GM19240 (cell line): ENCODE data around the gene CRK.
"Not testable (repeated sequence)": the region's sequence is repeated elsewhere in the genome, so short reads cannot be mapped to it uniquely, and the experiment has no call there.

ENCODE experiments used
- DNase-seq: peaks from one replicate; pipeline ENCODE4 v3.0.0; 2011; ENCODE audit warnings: low spot score; ENCODE audit not compliant: insufficient read length

CRK gene

GRCh38 chr17:1423456-1424135 lies 32.4 kb downstream of the CRK start:
- no peak for DNase-seq

DNA sequence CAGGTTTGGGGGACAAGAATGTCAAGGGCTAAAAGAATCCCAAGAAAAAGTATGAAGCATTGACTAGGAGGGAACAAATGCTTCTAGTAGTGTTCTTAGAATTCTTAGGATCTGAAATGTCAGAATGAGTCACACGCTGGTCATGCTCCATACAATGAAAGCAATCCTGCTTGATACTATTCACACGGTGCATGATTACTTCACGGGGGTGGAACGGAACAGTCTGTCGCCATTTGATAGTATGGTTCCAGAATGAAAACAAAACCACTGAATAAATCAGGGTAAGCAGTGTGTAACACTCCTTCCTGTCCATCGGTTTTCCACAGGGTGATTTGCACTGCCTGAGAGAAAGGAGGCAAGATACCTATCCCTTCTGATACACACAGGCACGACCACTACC lies 33.1 kb downstream of the CRK start:
- no peak for DNase-seq

DNA sequence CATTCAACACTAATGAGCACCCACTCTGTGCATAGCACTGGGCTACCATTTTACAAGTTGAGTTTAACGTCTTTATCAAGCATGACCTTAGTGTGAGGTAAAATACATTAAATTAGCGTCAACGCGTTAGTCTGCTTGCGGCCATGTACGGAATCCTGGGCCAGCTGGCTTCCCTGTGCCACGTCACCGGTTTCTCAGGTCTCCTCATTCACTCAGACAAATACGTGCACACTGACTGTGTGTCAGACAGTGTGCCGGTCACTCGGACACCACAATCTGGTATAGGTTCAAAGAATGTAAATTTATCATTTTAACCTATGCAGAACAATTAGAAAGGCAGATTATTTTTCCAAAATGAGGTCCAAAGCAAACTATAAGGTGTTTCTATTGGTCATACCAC lies 34.6 kb downstream of the CRK start:
- DNase-seq = no peak

DNA sequence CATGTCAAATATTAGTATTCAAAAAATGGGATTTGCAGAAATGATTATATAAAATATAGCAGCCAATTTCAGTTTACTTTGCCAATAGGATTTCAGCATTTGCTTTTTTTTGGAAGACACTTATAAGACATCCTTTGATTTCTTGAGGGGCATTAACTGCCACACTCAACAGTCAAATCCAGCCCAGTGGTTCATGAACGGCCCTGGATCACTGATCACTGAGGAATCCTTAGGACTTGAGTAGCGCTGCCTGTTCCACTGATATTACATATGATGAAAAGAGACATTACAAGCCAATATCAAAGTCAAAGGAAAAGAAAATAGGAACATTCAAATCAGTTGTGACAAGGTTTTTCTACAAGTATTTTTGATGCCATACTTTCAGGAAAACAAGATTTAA lies 35.1 kb downstream of the CRK start:
- DNase-seq = no peak

DNA sequence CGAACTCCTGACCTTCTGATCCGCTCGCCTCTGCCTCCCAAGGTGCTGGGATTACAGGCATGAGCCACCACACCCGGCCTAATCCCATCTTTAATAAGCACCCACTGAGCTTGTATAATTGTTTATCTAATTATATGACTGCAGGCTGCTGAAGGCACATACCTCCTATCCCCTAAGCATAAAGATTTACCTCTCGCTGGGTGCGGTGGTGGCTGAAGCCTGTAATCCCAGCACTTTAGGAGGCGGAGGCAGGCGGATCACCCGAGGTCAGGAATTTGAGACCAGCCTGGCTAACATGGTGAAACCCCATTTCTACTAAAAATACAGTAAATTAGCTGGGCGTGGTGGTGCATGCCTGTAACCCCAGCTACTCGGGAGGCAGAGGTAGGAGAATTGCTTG lies 35.9 kb downstream of the CRK start:
- DNase-seq = no peak

DNA sequence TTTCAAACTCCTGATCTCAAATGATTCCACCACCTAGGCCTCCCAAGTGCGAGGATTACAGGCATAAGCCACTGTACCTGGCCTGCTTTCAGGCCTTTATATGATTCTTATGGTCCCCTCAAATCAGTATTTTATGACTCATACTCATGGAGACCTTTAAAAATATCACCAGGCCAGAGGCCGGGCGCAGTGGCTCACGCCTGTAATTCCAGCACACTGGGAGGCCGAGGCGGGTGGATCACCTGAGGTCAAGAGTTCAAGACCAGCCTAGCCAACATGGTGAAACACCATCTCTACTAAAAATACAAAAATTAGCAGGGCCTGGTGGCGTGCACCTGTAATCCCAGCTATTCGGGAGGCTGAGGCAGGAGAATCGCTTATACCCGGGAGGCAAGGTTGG lies 37.6 kb downstream of the CRK start:
- DNase-seq = not testable (repeated sequence)

DNA sequence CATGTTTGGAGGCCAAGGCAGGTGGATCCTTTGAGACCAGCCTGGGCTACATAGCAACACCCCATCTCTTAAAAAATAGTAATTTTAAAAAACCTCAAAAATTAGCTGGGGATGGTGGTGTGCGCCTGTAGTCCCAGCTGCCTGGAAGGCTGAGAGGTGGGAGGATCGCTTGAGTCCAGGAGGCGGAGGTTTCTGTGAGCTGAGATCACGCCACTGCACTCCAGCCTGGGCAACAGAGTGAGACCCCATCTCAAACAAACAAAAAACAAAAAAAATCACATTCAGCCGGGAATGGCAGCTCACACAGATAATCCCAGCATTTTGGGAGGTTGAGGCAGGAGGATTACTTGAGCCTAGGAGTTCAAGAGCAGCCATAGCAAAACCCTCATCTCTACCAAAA lies 39.6 kb downstream of the CRK start:
- DNase-seq = no peak

- no peak for DNase-seq
Observed at GRCh38 chr17:1414634-1415033, 41.4 kb downstream of the CRK start.

- DNase-seq = no peak
Observed at GRCh38 chr17:1414001-1414574, 41.9 kb downstream of the CRK start.

GRCh38 chr17:1413281-1413791 lies 42.7 kb downstream of the CRK start:
- no peak for DNase-seq

DNA sequence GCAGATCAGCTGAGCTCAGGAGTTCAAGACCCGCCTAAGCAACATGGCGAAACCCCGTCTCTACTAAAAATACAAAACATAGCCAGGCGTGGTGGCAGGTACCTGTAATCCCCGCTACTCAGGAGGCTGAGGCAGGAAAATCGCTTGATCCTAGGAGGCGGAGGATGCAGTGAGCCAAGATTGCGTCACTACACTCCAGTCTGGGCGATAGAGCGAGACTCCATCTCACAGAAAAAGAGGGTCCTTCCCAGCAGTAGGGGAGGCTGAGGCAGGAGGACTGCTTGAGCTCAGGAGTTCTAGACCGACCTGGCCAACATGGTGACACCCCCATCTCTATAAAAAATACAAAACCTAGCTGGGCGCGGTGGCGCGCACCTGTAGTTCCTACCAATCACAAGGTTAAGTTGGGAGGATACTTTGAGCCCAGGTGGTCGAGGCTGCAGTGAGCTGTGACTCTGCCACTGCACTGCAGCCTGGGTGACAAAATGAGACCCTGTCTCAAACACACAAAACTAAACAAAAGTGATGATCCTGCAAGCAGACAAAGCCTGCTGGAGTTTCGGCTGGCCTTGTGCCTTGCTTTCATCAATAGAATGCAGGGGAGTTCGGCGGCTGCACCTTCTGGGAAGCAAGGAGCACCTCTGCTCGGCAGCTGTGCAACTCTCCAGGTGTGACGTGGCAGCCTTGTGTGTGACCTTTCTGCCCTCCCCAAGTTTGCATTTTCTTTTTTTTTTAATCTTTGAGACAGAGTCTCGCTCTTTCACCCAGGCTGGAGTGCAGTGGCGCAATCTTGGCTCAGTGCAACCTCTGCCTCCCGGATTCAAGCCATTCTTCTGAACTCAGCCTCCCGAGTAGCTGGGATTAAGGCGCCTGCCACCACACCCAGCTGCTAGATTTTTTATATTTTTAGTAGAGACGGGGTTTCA lies 43.6 kb downstream of the CRK start:
- DNase-seq = no peak

- DNase-seq = no peak
Observed at GRCh38 chr17:1402262-1402586, 53.8 kb downstream of the CRK start.

DNA sequence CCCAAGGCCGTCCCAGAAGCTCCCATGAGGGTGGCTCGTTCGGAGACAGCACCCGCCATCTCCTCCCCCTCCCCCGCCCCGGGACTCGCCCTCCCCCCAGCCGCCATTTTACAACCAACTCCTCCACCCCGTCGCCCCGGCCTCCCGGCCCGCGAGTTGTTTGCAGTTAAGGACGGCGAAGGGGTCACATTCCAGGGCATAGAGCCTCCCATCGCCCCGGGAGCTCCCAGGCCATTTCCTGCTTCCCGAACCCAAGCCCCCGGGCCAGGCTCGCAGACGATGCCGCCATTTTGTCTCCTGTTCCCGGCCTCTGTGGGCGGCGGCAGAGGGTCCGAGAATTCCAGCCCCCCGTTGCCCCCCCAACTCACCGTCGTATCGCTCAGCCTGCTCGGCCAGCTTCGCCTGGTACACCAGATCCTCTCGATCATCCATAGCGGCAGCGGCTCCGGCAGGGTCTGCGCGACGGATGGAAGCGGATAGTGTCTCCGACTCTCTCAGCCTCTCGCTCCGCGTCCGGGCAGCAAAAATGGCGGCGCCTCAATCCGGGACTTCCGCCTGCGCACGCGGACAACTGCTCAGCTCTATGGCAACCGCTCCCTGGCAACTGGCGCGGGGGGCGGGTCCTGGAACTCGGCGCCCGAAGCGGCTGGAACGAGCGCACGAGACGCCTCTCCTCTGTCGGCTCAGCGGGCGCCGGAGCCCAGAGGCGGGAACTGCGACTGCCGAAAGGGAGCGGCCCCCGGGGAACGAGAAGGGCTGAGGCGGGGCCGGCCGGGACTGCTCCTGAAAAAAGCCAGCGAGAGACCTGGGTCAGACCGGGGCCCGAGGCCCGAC lies 56.1 kb downstream of the CRK start, which contains the start of gene YWHAE:
TSS of gene YWHAE (minus strand) at position 544 of the 834 bp plus-strand sequence. CDS start at position 432, 112 bp downstream.
- peak; percentile 96 for DNase-seq

- peak; percentile 49 for DNase-seq
Observed at GRCh38 chr17:1398931-1399678, 56.9 kb downstream of the CRK start.

DNA sequence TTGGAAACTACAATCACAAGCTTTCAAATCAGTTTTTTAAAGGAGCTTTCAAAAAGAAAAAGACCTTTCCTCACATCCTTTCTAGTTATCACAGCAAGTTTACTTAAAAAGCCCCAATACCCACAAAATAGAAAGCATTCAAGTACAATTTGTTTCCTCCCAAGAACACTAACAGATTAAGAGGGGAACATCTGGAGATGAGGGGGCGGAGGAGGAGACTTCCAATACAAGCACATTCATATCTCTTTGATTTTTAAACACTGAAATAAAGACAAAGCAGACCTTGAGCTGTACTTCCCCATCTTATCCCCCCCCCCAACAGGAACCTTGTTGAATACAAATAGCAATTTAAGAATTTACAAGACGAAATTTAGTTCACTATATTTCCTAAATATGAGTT lies 58.0 kb downstream of the CRK start:
- no peak for DNase-seq

- DNase-seq = not testable (repeated sequence)
Observed at GRCh38 chr17:1395876-1396665, 60.0 kb downstream of the CRK start.

- no peak for DNase-seq
Observed at GRCh38 chr17:1391577-1391976, 64.5 kb downstream of the CRK start.

GRCh38 chr17:1390432-1391367 lies 65.3 kb downstream of the CRK start:
- DNase-seq = no peak
